SK-N-MC (cell line): Measurements from ENCODE around the gene KIFC3.
"Not testable (repeated sequence)": the region's sequence is repeated elsewhere in the genome, so short reads cannot be mapped to it uniquely, and the experiment has no call there.

Experiments used
- DNase-seq: peaks from one replicate; pipeline ENCODE4 v3.0.0-alpha.2; 2011; ENCODE audit warnings: low read depth, low spot score
- H3K27ac ChIP-seq: fragments of 200-600 bp; sonication (generic); 2 replicates; pipeline ENCODE4 v1.5.1; 2016; ENCODE audit warnings: mixed run types
- H3K36me3 ChIP-seq: fragments of 200-600 bp; sonication (generic); 2 replicates; pipeline ENCODE4 v1.6.1; 2017; ENCODE audit warnings: antibody characterized with exemption, low read length, mixed read lengths; ENCODE audit not compliant: insufficient read depth
- H3K4me3 ChIP-seq: fragments of 200-600 bp; sonication (generic); 2 replicates; pipeline ENCODE4 v1.5.1; 2016
- H3K9ac ChIP-seq: fragments of 200-600 bp; sonication (generic); 2 replicates; pipeline ENCODE4 v1.8.0; 2017; ENCODE audit warnings: mixed run types, mixed read lengths; ENCODE audit not compliant: insufficient read length
- H3K9me3 ChIP-seq: fragments of 200-600 bp; sonication (generic); 2 replicates; pipeline ENCODE4 v1.6.1; 2017; ENCODE audit warnings: low read depth, mild to moderate bottlenecking, antibody characterized with exemption, low read length, moderate library complexity, mixed read lengths
- EZH2 ChIP-seq: fragments of 200-600 bp; sonication (generic); IDR thresholded peaks from one replicate; pipeline ENCODE4 v1.6.1; 2017; ENCODE audit warnings: antibody characterized with exemption
- FOXP2 ChIP-seq: optimal IDR thresholded peaks from 2 replicates; pipeline ENCODE3; 2011; ENCODE audit warnings: mild to moderate bottlenecking, moderate library complexity; ENCODE audit not compliant: insufficient read depth; ENCODE audit errors: extremely low read length, control extremely low read depth
- POLR2AphosphoS5 ChIP-seq: IDR thresholded peaks from 2 replicates; pipeline ENCODE4 v1.6.1; 2012; ENCODE audit warnings: mild to moderate bottlenecking, low read depth, low read length, borderline replicate concordance

Gene KIFC3

DNA sequence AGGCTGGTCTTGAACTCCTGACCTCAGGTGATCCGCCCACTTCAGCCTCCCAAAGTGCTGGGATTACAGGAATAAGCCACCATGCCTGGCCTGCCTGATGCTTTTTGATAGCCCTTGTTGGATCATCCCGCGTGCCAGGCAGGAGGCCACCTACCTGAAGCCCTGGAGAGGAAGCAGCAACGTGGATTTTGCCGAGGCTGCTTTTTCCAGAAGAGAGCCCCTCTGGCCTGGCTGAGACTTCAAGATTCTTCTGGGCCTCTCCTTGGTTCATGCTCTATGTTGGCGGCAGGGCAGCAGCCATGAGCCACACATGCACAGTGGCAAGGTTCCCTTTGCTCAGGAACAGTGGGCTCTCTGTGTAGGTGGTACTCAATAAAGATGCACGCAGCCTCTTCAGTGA is 55.2 kb downstream of the KIFC3 start:
- Histone ChIP-seq H3K9ac (no peak overlapping the region), H3K4me3 (no peak overlapping the region), H3K36me3 (no peaks in the 10 kb centered on the region), H3K27ac (no peak overlapping the region), H3K9me3 (no peaks in the 10 kb centered on the region)
- DNase-seq, result no peak
- TF ChIP-seq FOXP2 (no peak), EZH2 (no peak), POLR2AphosphoS5 (no peak)

DNA sequence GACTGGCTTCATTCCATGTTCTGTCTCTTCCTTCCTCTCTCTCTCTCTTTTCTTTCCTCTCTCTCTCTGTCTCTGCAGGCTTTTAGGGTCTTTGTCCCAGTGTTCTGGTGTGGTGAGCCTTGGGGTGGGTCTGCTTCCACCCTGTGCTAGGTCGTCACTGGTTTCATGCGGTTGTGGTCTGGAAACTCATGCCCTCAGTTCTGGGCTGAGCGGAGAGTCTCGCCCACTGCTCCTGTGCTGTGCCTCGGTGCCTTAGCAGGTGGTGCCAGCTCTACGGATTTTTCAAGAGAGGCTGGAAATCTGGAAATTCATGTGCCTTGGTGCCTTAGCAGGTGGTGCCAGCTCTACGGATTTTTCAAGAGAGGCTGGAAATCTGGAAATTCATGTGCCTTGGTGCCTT is 56.0 kb downstream of the KIFC3 start:
- not testable (repeated sequence) for H3K4me3 ChIP-seq, H3K9me3 ChIP-seq, H3K36me3 ChIP-seq, DNase-seq, H3K27ac ChIP-seq, H3K9ac ChIP-seq

DNA sequence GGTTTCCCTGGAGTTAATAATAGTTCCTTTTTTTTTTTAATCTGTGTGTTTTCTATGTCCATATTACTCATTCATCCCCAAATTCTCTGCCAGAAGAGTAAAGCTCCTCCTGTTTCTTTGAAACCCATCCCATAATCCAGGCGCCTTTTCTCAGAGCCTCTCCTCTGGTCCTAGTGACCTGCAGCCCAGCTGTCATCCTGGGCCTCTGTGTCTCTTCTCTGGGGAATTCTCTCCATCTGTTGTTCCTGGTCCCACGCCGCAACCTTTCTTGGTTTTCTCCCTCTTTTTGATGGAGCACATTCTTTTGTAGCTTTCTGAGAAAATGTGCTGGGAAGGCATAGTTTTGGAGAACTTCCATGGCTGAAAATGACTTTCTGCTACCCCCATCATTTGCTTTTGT is 56.5 kb downstream of the KIFC3 start:
- no peak overlapping the region for H3K9ac ChIP-seq

DNA sequence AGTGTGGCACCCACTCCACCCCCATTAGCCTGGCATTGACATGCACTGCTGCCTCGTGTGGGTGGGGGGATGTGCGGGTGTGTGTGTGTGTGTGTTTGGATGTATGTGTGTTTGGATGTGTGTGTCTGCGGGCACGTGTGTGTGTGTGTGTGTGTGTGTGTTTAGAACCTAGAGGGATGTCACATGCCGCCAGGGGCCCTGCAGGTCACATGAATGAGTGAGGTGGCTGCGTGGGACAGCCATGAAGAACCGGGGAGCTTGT is 57.7 kb downstream of the KIFC3 start:
- TF ChIP-seq POLR2AphosphoS5 (no peak), EZH2 (no peak), FOXP2 (no peak)
- Histone ChIP-seq H3K9ac (no peak overlapping the region), H3K9me3 (no peaks in the 10 kb centered on the region), H3K36me3 (no peaks in the 10 kb centered on the region), H3K27ac (no peak overlapping the region), H3K4me3 (no peak overlapping the region)
- no peak for DNase-seq

More for the DNA sequence above, 56.5 kb downstream of the KIFC3 start:
- no peaks in the 10 kb centered on the region for H3K9me3 ChIP-seq
- H3K36me3 ChIP-seq, result no peaks in the 10 kb centered on the region
- H3K4me3 ChIP-seq, result no peak overlapping the region
- DNase-seq, result no peak
- no peak overlapping the region for H3K27ac ChIP-seq
- TF ChIP-seq EZH2 (no peak), FOXP2 (no peak), POLR2AphosphoS5 (no peak)

DNA sequence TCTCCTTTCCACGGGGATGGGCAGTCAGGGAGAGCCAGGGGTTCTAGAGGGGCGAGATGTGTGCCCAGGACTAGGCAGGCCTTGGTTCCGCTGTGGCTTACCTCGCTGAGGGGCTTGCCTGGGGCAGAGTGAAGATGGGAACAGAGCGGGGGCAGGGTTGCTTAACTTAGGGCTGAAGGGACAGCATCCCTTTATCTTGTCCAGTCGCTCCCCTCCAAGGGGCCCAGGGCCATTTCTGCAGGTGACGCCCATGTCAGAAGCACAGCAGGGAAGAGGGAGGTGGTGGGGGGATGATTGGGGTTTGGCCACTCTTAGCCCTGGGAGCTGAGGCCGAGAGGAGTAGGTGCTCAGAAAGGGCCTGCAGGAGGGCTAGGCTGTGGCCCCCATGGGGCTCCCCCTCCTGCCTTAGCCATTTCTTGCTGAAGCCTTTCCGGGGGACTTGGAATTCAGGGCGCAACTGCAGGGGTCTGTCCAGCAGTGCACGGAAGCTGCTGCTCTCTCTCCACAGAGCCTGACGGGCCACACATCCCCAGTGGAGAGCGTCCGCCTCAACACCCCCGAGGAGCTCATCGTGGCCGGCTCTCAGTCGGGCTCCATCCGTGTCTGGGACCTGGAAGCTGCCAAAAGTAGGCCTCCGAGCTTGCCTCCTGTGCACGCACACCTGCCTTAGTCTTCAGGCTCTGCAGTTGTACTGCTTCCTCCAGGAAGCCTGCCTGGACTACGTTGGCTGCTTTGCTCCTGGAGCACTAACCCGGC is 58.2 kb downstream of the KIFC3 start:
- no peak for DNase-seq
- H3K9ac ChIP-seq, result no peak overlapping the region

DNA sequence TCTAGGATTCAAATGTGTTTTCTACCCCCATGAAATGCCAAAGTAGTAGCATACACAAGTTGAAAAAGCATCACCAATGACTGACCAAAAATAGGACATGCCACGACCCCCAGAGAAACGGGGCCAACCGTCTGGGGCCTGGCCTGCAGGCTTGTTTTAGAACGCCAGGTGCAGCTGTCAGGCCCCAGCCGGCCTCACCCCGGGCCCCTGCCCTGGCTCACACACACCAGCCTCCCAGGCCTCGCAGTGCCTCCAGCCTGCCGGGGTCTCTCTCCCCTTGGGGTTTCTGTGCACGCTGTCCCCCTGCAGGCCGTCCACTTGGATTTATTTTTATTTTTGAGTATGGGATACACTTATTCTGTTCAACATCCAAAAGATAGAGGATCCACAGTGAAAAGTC is 58.8 kb downstream of the KIFC3 start:
- H3K9me3 ChIP-seq, result no peaks in the 10 kb centered on the region
- no peak overlapping the region for H3K27ac ChIP-seq
- no peak overlapping the region for H3K9ac ChIP-seq
- H3K36me3 ChIP-seq, result no peaks in the 10 kb centered on the region
- DNase-seq, result no peak
- H3K4me3 ChIP-seq, result no peak overlapping the region
- no peak for TF ChIP-seq POLR2AphosphoS5

More for the DNA sequence above, 58.2 kb downstream of the KIFC3 start:
- Histone ChIP-seq H3K27ac (no peak overlapping the region), H3K36me3 (no peaks in the 10 kb centered on the region), H3K4me3 (no peak overlapping the region), H3K9me3 (no peaks in the 10 kb centered on the region)
- no peak for TF ChIP-seq POLR2AphosphoS5
- no peak for TF ChIP-seq EZH2
- TF ChIP-seq FOXP2, result no peak

DNA sequence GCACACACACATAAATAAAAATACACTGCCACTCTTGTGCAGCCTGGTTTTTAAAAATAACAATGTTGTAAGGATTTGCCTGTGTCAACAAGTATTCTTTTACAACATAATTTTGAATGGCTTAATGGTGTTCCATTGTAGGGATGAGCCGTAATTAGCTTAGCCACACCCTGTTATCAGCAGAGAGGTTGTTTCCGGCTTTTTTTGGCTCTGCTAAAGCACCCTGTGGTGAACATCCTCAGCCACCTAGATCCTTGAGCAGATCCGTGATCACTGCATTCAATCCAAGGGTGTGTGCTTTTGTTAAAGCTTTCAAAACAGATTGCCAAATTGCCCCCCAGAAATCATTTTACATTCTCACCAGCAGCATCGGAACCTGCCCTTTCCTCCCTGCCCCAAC is 59.7 kb downstream of the KIFC3 start:
- Histone ChIP-seq H3K27ac (peak overlapping the region; percentile 64; the same call in 1 of the 2 replicates), H3K9ac (no peak overlapping the region), H3K4me3 (0 out of 2 replicates have a peak overlapping the region, but pooled peaks have one; percentile 12), H3K9me3 (no peaks in the 10 kb centered on the region), H3K36me3 (no peaks in the 10 kb centered on the region)
- DNase-seq, result peak; percentile 70
- peak; percentile 48; the same call in 1 of the 2 replicates for TF ChIP-seq POLR2AphosphoS5
- TF ChIP-seq EZH2, result no peak

DNA sequence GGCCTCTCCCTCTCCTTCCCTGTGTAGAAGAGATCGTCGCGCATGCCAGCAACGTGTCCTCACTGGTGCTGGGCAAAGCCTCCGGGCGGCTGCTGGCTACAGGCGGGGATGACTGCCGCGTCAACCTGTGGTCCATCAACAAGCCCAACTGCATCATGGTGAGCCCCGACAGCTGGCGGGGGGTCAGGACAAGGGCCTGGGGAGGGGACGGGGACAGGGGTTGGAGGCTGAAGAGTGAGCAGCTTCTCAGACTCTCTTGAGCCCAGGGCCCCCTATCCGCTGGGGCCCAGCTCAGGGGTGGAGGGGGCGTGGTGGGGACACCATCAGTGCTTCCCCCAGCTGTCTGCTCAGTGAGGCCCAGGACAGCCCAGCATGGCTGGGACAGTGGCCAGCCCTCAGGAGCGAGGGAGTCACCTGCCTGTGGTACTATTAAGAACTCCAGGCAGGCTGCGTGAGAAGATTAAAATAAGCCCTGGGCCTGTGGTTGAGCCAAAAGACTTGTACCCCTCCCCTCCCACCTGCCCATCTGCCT is 60.6 kb downstream of the KIFC3 start:
- DNase-seq, result no peak
- TF ChIP-seq EZH2 (no peak), FOXP2 (no peak), POLR2AphosphoS5 (no peak)
- Histone ChIP-seq H3K27ac (no peak overlapping the region; the same call in 1 of the 2 replicates), H3K36me3 (no peaks in the 10 kb centered on the region), H3K9ac (no peak overlapping the region), H3K9me3 (no peaks in the 10 kb centered on the region), H3K4me3 (no peak overlapping the region)

DNA sequence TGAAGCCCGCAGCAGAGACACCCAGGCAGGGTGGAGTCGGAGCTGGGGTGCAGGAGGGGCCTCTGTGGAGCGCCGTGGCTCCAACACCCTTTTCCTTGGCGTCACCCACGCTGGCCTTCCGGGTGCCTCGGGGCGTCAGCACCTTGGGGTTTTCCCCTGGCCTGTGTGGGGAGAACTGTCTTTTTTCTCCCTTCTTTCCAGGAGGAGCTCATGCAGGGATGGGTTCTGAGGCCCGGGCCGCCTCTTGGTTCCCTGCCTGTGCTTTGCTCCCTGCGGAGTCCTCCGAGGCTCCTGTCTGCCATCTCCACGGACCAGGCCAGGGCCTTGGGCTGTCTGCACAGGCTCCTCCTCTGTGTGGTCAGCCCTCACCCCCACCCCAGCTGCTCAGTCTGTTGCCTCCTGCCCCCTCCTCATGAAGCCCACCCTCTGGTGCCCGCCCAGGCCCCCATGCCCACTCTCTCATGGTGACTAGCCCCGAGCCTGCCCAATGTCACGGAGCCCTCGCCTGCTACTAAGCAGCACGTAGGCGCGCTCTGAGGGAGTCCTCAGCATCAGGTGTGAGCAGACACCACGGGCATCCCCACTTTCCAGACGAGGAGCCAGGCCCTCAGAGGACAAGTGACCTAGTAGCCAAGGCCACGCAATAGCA is 61.7 kb downstream of the KIFC3 start:
- TF ChIP-seq FOXP2 (no peak), EZH2 (no peak), POLR2AphosphoS5 (no peak)
- Histone ChIP-seq H3K4me3 (no peak overlapping the region), H3K36me3 (no peaks in the 10 kb centered on the region), H3K27ac (no peak overlapping the region), H3K9ac (no peak overlapping the region), H3K9me3 (no peaks in the 10 kb centered on the region)
- no peak for DNase-seq
